OCI-LY3 (cell line): ENCODE results near the gene MOGAT2.

ENCODE experiments used
- CTCF ChIP-seq: fragments of 200-600, 300-600 bp; sonication (generic); IDR thresholded peaks from 2 replicates; pipeline ENCODE4 v1.5.1; 2014; ENCODE audit warnings: antibody characterized with exemption, low read length, low read depth
- EZH2phosphoT487 ChIP-seq: fragments of 200-600 bp; shearing (Covaris generic); IDR thresholded peaks from 2 replicates; pipeline ENCODE4 v1.6.1; 2018; ENCODE audit warnings: antibody characterized with exemption, mixed run types, low read depth

- no peak for TF ChIP-seq CTCF
- no peak for TF ChIP-seq EZH2phosphoT487
Measured at GRCh38 chr11:75673977-75674582, 43.6 kb upstream of the MOGAT2 start.
